GM21825 (cell line): ENCODE measurements around the gene PDE11A.

Source experiments
- ATAC-seq: cut with Tn5 transposase; IDR thresholded peaks from one replicate; pipeline ENCODE4 v1.9.1; 2021; ENCODE audit warnings: mild to moderate bottlenecking, moderate library complexity; ENCODE audit not compliant: unreplicated experiment

PDE11A gene

DNA sequence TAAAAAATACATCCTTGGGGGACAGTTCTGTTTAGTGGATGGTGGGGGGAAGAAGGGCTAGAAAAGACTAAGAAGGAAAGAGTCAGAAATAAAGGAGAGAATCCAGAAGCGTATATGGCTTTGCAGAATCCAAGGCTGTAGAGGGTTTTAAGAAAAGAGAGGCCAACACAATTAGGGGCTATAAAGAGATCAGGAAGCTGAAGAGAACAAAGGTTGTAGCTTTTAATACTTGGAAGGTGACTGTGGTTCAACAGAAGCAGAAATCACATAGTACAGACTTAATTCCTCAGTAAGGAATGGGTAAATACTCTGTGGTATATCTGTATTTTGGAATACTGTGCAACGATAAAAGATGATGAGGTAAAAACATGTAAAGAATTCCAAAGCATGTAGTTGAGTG is 393.6 kb downstream of the PDE11A start:
- ATAC-seq: no peak

GRCh38 chr2:177676636-177677035 is 395.9 kb downstream of the PDE11A start:
- ATAC-seq: no peak

DNA sequence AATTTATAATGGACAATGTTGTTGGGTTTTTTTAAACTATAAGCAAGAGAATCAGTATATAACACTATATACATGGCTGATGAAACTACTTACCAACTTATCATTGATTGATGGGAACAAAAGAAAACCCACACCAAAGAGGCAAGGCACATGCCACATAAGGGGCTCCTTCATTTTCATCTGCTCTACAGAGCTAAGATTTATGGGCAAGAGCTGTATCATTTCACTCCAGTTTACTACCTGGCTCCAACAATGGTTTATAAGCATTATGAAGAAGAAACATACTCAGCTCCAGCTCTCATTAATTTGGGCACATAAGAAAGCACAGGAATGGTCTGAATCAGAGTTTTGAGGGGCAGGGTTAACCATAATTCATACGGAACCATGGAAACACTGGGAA is 396.8 kb downstream of the PDE11A start:
- no peak for ATAC-seq

- ATAC-seq: no peak
These were observed 397.2 kb downstream of the PDE11A start for GRCh38 chr2:177675350-177675821.

- ATAC-seq: no peak
These were observed 398.7 kb downstream of the PDE11A start for GRCh38 chr2:177673602-177674595.

GRCh38 chr2:177671662-177672061 is 400.9 kb downstream of the PDE11A start:
- ATAC-seq: no peak

DNA sequence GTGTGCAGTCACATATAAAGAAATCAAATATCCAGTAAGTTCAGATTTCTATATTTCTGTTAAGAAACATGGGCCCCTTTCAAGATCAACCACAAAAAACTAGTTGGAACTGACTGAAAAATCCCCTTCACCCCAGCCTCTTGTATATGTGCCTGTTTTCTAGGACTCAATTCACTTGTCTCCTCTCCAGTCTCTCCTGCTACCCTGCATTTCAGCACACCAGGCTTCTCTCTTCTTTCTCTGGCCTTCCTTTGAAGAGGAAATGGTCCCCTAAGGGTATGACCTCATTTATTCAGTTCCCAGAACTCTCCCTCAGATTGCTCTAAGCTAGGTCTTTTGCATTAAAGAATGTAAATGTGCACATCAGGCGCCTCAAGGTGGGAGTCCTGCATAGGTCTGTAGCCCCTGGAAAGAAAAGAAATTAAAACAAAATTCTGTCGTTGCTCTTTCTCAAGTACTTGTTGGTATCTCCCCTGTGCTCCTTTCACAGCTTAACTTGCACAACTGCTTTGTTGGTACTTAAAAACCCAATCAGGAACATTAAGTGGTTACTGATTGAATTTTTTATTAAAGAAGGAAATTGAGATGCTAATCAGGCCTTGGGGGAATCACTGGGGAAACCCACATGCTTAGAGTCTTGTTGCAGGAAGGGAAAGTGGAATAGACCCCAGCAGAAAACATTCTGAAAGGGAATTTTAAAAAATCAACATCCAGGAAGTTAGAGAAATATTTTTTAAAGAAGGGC is 401.6 kb downstream of the PDE11A start:
- ATAC-seq: no peak

DNA sequence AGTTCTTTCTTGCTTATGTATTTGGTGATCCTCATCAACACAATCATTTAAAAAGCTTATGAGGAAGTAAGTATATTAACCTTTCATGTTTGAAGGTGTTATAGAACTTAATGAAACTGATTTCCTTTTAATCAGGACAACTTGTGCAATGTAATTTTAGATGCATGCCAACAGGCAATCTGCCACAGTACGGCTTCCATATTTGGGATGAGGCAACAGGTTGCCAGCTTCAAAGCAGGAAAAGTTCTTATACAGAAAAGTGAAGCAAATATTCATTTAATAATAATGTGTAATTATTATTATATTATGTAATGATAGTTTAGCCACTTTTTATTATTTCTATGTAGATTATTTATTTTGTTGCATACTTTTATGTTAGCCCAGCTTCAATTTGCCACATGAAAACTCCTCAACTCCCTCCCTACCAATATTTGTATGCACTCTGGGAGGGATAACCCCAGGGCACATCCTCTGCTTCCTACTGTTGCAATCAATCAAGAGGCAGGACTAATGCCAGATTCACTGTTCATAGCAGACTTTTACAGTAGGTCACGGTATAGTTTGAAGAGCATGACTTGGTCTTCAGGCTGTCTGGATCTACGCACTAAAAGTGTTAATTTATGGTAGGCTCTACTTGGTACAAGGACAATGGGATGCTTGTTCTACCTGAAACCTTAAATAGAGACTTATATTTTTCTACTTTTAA is 402.8 kb downstream of the PDE11A start:
- ATAC-seq: no peak

GRCh38 chr2:177669201-177669600 is 403.4 kb downstream of the PDE11A start:
- no peak for ATAC-seq

- no peak for ATAC-seq
These were observed 404.0 kb downstream of the PDE11A start for GRCh38 chr2:177668617-177669016.

GRCh38 chr2:177667626-177668025 is 405.0 kb downstream of the PDE11A start:
- ATAC-seq: no peak

GRCh38 chr2:177666408-177666807 is 406.2 kb downstream of the PDE11A start:
- ATAC-seq: no peak

GRCh38 chr2:177665948-177666347 is 406.6 kb downstream of the PDE11A start:
- no peak for ATAC-seq

GRCh38 chr2:177665328-177665727 is 407.2 kb downstream of the PDE11A start:
- ATAC-seq: no peak

DNA sequence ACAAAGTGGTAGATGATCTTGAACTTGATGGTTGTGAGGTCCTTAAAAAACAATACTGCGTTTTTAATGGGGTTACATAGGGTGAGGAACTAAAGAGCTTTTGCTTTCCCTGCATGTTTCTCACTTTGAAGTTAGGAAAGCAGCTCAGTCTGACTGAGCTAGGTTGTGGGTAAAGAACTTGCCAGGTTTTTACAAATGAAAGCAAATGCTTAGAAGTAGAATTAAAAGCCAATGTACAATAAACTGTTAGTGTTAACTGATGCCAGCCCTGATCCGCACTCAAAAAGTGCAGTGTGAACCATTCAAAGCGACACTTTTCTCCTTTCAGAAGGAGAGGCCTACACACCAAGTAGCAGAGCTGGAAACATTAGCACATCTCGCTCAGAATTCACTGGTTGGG is 409.7 kb downstream of the PDE11A start:
- no peak for ATAC-seq

DNA sequence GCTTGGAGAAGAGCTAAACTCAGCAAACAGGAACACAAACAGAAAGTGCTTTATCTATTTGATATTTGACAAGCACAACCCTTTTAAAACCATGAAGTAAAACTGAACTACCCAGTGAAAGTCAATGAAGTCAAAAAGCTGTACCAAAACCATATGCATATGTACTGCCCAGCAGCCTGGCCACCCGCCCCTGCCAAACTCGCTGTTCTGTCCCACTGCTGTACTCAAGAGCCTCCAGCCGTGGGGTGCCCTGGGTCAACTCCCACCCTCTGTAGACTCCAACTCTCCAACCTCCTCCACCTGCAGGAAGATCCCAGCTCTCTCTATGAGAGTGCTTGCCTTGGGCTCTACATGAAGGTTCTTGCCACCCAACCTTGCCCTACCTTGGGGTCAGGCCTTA is 411.8 kb downstream of the PDE11A start:
- ATAC-seq: no peak

DNA sequence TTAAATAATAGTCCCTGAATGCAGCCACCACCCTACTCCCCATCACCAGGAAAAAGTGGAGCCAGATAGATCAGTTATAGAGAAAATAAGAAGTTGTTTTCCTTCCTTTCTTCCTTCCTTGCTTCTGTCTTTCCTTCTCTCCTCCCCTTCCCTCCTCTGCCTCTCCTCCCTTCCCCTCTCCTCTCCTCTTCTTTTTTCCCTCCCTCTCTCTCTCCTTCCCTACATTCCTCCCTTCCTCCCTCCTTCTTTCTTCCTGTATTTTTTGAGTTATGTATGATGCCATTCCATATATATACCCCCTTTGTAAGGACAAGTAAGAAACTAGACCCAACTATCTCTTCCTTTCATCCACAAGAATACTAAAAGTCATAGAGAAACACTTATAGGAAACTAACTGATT is 414.3 kb downstream of the PDE11A start:
- ATAC-seq: no peak

DNA sequence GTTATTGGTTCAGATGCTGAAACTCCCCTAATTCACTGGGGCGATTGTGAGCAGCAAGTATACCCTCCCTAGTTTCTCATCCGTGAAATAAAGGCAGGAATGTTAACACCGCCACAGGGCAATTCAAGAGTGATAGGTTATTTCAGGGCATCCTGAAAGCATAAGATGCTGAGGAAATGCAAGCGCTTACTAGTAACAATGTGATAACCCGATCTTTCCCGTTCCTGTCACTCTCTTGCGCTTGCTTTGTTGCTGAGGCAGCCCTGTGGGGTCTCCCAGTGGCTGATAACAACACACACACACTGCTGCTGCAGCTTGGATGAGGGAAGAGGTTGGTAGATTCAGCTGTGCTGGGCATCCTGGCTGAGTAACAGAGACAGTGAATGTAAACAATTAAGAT is 420.7 kb downstream of the PDE11A start:
- no peak for ATAC-seq

- no peak for ATAC-seq
These were observed 422.7 kb downstream of the PDE11A start for GRCh38 chr2:177649568-177650518.

DNA sequence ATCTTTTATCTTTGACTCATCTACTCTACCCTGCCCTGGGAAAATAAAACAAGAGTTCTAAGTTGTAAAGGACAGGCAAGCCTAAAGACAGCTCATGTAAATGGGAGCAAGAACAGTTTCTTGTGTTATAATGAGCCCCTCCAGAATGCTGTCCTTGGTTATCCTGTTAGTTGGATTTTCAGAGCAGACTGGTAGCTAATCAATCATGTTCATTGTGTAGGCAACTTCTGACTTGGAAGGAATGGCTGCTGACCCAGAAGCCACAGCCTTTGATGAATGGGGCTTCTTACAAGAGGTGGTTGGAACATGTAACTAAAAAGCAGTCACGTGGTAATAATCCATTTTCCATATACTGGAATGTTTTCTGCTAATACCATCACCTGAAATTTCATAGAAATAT is 425.8 kb downstream of the PDE11A start:
- ATAC-seq: no peak
